ENCODE measurements around the gene CHRDL2.

CHRDL2 gene

DNA sequence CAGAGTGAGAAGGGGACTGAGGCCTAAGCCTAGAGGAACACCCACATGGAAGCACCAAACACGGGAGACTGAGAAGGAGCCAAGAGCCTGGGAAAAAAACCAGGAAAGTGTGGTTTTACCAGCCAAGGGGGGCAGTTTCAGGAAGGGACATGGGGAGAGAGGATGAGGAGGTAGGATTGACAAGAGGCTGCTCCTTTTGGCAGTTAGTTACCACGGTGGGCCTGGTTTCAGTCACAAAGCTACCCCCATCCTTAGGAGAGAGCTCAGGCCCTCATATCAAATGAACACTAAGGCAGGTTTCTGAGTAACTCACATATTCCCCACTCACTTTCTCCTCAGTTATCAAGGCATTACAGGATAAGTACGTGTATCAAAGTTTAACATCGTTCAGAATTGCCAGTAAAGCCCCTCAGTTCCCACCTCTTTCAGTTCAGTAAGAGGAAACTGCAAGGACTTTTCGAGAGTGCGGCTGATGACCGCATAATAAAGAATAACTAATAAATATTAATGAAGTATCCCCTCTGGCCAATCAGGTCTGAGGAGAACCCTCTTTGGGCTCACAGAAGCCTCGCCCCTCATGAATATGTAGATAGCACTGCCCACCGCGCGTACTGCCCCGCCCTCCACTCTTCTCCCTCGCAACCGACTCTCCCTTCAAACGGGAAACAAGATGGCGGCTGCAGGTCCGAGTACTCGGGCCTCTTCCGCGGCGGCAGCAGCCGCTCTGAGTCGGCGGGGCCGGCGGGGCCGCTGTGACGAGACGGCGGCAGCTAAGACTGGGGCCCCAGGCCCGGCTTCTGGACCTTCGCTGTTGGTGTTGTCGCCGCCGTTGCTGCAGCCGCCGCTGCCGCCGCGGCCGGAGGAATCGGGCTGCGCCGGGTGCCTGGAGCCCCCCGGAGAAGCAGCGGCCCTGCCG, 17.2 kb upstream of the CHRDL2 start, which contains the start of gene RNF169:
TSS of gene RNF169 (plus strand) at position 639 of the 916 bp plus-strand sequence. CDS start at position 671, 32 bp downstream.
- DNase-seq (ENCODE audit: low read depth in 2 of 2, low spot score in 1 of 2): peak; percentile 74 to 85

DNA sequence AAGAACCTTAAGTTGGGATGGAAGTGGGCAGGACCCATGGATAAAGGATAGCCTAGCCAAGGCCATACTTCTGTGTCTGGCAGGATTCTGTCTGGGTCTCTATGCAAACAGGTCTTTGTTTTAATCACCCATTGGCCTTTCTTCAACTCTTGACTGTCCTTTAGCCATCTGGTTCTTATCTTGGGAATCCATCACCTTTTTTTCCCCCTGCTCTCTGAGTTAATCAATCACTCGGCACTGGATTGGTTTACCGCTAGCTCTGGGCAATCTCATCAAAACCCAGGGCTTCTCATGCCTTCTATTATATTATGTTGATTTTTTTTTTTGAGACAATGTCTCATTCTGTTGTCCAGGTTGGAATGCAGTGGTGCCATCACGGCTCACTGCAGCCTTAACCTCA, 15.6 kb upstream of the CHRDL2 start:
- no peak for DNase-seq (ENCODE audit: low read depth in 2 of 2, low spot score in 1 of 2)

DNA sequence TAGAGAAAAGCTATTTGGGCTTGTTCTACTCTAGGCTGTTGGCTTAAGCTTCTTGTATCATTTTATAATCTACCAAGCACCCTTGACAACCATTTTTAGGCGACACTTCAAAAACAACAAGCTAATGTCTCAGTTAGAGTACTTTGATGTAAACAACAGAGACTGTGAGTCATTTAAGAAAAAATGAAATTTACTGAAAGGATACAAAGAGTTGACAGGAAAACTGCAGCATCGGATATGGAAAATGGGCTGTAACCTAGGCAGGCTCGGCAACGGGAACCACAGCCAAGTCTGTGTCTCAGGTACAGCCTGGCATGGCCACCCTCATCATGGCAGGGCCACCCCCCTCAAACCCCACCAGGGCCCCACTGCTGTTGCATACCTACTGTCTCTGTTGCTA, 13.1 kb upstream of the CHRDL2 start:
- no peak for DNase-seq (ENCODE audit: low read depth in 2 of 2, low spot score in 1 of 2)

DNA sequence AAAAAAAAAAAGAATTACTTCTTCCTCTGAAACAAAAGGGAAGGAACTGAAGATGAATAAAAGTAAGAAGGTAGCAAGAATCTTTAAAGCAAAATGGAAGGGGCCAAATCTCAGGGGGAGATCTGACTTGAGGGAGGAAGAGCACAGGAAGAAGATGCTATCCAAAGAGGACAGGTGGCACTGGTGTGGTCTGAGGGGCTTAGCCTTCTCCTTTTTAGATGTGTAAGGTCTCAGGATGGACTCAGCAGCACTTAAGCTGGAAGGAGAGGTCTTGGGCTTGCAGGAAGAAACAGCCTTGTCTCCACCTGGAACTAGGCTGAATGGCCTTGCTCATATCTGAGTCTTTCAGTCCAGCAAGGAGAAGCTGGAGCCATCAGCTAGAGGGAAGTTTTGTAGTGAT, 12.4 kb upstream of the CHRDL2 start:
- no peak for DNase-seq (ENCODE audit: low read depth in 2 of 2, low spot score in 1 of 2)

DNA sequence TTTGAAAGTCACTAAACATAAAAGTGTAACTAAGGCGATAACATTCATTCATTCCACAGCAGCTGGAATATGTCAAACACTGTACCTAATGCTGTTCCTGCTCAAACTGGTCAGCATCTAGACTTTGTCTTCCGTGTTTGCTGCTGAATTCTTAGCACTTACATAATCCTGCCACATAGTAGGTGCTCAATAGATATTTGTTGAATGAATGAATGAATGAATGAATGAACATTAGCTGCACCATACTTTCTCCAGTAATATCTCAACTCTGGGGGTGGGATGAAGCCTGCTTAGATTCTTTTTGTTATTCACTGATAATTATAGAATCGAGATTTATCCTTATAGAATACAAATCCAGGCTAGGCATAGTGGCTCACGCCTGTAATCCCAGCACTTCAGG, 10.8 kb upstream of the CHRDL2 start:
- DNase-seq (ENCODE audit: low read depth in 2 of 2, low spot score in 1 of 2): no peak

DNA sequence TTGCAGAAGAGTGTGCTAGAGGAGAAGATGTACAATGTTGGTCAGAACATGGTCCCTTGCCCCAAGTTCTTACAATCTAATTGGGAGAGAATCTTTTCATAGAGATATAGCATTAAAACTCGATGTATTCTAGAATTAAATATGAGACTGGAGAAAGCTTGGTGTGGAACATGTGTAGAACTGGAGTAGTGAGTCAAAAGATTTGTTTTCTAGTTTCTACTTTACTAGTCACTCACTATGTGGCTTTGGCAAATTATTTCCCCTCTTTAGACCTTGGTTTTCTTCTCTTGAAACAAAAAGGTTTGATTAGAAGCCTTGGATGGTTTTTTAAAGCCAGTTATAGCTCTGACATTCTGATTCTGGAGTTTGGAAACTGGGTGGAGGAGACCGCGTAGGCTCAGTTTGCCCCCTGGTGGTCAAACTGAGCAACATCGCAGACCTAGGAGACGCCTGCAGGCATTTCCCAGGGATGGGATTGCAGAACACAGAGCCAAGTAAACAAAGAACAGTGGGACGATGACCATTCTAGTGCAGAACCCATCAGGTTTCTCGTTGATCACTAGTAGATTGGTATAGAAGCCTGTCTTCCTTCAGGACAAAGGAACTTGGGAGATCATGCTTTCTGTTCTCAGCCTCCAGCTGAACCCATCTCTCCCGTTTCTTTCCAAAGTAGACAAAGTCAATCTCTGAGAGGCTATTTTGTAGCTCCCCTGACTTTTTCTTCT, 8.5 kb upstream of the CHRDL2 start:
- DNase-seq (ENCODE audit: low read depth in 2 of 2, low spot score in 1 of 2): peak in 1 of 2 donors; percentile 12

DNA sequence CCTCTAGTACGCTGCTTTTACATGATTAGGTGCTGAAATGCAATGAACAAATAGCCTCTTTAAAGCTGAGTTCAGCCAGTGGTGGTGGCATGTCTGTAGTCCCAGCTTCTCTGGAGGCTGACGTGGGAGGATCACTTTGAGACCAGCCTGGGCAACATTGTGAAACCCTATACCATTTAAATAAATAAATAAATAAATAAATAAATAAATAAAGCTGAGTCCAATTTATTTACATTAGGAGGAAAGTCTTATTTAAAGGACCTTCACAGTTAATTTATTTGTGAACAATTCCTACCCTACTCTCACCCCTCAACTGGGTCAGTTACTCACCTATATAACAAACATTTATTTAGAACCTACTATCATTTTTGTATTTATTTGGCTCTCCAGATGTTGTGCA, 4.8 kb upstream of the CHRDL2 start:
- DNase-seq (ENCODE audit: low read depth in 2 of 2, low spot score in 1 of 2): no peak

DNA sequence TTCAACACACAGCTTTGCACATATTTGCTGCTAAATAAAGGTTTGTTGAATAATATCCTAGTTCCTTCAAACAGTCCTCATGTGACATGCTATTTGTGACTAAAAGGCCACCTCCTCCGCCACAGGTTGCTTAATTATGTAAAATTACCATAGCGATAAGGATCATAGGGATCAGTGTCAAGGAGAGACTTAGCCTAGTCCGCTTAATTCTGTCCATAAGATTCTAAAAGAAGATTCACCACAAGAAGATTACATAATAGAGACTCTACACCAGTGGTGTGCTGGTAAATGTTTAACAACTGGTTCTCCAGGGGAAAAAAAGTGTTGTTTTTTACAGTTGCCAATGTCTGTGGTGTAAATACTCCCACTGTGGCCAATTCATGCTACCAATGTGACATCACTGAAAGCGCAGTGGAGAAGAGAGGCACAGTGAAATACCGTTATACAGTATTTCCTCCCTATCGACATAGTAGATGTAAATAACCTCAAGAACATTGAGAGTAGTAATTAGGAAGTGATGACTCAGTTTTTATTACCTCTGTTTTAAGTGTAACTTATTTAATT, 4.2 kb upstream of the CHRDL2 start:
- no peak for DNase-seq (ENCODE audit: low read depth in 2 of 2, low spot score in 1 of 2)

DNA sequence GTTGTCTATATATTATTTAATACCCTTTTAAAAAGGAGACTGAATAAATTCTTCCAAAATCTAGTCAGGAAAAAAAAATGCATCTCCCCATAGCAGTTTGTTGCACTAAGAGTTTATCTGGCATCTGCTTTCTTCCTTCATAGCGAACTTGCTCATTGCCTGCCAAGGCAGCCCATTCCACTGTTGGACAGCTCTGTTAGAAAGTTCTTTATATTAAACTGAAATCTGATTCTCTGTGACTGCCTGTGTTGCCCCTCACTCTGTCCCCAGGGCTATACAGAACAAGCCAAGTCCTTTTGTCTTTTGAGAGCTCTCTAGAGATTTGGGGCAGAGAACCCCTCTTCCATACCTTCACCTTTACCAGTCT, 3.3 kb upstream of the CHRDL2 start:
- DNase-seq (ENCODE audit: low read depth in 2 of 2, low spot score in 1 of 2): no peak

DNA sequence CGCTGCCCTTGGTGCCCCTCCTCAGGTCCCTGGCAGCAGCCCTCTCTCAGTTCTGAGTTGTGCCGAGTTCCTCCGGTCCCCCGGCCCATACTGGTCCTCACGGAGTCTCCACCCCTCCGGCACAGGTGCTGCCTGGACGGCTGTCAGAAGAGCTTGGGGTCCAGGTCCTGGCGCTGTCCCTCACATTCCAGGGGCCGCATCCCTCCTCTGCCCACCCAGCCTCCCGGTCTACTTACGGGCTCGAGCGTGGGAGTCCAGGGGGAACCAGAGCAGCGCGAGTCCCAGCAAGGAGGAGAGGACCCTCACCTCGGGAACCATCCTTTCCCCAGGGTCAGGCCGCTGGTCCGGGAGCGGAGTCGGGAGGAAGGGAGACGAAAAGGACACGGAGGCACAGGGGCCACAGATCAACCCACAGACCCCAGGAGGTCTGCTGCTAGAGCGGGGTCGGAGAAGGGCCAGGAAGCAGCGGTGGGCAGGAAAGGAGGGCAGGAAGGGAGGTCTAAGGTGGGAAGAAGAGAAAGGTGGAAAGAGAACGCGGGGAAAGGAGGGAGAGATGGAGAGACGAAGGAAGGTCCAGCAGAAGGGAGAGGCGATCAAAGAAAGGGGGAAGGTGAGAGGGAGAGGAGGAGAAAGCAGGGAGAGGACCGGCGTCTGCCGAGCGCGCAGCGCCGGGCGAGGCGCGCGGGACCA, 510 bp downstream of the CHRDL2 start:
- no peak for DNase-seq (ENCODE audit: low read depth in 2 of 2, low spot score in 1 of 2)

DNA sequence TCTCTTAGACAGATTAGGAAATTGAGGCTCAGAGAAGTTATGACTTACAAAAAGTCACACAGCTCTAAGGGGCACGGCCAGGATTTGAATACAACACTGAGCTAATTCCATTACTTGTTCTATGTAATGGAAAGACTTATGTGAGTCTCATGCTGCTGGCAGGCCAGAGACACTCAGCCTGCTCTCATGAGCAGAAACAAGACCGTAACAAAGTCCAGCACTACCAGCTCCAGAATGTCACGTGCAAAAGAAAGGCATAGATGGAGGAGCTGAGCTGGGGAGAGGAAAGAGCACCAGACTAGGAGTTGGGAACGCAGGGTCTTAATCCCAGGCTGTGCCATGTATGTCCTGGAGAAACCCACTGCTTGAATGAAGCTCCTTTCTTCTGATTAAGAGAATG, 1.8 kb downstream of the CHRDL2 start:
- DNase-seq (ENCODE audit: low read depth in 2 of 2, low spot score in 1 of 2): no peak

DNA sequence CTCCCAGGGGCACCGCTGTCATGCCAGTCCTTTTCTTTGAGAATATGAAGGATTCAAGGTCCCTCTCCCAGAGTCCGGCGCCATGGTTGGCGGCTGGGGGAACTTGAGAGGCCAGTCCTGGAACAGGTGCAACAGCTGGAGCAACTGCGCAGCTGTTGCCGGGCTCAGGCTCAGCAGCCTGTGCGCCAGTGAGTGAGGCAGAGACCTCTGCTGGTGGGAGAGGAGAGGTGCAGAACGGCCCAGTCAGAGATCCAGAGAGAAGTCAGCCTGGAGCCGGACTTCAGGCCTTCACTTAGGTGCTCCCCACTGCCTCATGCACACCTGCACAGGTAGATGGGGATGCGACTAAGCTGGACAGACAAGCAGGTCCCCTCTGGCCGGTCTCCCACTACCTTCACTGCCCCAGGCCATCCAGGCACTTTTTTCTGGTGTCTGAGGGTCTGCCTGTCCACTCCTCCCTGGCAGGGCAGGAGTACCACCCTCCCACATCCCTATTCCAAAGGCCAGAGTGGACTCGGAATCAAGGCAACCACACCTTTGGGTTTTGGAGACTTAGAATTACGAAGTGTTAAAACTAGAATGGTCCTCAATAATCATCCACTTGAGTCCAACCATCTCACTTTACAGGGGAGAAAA, 4.6 kb downstream of the CHRDL2 start:
- peak; percentile 6 to 10 for DNase-seq (ENCODE audit: low read depth in 2 of 2, low spot score in 1 of 2)

DNA sequence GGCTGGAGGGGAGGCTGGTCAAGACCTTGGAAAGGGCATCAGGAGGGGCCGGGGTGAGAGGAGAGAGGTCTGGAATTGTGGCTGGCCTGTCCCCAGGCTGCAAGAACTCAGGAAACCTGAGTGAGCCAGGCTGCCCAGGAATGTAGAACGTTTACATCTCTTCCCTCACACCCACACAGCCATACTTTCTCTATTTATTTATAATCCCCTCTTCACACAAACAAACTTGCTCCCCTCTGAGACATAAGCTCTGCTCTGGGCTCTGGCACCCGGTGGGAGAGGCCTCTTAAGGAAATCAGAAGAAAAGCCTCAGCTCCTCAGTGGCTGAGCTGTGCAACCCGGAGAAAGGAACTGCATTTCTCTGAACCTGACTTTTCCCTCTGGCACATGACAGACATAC, 5.5 kb downstream of the CHRDL2 start:
- no peak for DNase-seq (ENCODE audit: low read depth in 2 of 2, low spot score in 1 of 2)

DNA sequence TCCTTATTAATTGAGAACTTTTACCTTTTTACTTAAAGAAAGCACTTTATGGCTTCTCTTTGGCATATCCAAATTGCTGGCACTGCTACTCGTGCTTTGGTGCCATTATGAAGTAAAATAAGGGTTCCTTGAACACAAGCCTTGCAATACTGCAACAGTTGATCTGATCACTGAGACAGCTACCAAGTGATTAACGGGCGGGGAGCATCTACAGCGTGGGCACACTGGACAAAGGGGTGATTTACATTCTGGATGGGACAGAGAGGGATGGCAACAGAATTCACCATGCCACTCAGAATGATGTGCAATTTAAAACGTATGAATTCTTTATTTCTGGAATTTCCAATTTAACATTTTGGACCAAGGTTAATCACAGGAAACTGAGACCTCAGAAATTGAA, 7.7 kb downstream of the CHRDL2 start:
- DNase-seq (ENCODE audit: low read depth in 2 of 2, low spot score in 1 of 2): no peak

DNA sequence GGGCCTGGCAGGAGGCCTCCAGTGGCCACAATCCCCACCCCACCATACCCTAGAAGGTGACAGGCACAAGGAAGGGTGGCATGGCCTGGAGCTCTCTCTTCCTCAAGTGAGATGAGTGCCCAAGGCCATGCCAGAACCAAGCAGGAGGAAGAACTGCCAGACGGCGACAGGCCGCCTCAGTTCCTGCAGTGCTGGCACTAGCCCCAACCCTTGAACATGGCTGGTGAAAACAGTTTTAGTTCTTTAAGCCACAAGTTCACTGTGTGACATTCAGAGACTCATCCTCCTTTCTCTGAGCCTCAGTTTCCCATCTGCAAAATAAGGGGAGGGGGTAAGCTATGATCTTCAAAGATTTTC, 9.8 kb downstream of the CHRDL2 start:
- DNase-seq (ENCODE audit: low read depth in 2 of 2, low spot score in 1 of 2): no peak

DNA sequence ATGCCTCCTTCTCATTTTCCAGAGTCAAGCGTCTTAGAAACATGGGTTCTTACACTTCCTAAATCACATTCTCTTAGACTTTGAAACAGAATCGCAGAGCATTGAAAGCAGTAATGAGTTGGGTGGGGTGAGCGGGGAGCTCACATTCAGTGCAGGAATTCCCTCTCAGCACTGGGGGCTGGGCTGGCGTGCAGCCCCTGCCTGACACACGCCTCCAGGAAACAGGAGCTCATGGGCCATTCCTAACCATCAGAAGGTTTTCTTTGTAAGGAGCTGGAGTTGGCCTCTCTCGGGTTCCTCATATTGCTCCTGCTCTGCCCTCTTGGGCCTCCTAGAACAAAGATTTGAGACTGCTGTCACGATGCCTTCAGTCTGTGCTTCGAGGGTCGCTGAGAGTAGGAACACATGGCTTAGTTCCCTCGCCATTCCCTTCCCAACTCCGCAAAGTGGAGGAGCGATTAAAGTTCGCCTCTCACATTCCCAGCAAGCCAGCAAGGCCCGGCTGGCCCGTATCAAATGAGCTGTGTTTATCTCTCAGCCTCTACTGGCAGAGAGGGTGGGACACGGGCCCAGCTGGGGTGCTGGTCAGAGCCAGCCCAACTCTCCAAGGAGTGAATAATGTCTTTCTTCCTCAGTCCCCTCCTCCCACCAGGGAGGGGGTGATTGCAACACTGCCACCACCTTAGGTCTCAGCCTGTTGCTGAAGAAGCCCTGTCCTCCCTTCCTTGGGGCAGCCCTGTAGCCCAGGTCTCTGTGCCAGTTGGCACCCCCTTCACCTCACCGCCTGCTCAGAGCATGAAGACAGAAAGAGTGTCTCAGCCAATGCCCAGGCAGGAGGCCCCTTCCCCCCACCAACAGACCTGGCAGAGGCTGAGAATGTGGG, 10.4 kb downstream of the CHRDL2 start:
- DNase-seq (ENCODE audit: low read depth in 2 of 2, low spot score in 1 of 2): no peak

DNA sequence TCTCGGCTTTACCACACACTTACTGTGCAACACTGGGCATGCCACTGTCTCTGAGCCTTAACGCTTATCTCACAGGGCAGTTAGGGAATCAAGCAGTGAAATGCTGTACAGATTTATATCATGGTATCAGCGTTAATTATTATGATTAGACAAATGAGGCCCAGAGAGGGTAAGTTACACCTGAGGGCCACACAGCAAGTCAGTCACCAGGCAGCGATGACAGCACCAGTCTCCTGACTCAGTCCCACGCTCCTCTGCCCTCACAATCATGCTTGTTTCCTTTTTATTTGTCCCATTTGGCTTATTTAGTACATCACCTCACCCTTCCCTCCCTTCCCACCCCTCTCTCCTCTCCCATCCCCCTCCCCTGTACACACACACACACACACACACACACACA, 12.2 kb downstream of the CHRDL2 start:
- DNase-seq (ENCODE audit: low read depth in 2 of 2, low spot score in 1 of 2): no peak

DNA sequence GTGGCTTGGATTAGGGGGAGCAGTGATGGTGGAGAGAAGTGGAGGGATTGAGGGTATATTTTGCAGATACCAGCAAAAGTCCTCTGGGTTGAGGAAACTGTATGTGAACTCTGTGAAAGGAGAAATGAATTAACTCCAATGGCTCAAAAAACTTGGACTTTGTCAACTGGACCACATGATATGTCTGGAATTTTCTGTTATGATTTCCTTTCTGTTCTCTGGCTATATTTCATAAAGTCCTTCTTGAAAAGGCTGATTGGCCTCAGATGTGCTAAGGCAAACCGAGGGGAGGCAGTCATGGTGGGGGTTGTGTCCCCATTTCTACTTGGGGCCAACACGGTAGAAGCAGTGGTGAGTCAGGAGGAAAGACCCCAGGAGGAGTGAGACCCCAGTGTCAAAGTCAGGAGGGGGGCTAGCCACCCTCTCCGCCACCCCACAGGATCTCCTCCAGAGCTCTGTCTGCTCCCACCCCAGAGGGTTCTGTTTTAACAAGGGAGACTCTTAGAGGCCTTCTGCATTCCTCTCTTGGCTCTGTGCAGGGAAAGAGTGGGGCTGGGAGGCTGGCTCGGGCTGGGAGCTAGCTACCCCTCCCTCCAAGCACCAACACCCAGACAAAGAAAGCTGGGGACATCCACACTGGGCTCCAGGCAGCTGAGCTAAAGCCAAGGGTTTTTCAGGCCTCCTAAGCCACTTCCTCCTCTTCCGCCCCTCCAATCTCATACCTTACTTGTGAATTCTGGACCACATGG, 13.8 kb downstream of the CHRDL2 start:
- no peak for DNase-seq (ENCODE audit: low read depth in 2 of 2, low spot score in 1 of 2)

DNA sequence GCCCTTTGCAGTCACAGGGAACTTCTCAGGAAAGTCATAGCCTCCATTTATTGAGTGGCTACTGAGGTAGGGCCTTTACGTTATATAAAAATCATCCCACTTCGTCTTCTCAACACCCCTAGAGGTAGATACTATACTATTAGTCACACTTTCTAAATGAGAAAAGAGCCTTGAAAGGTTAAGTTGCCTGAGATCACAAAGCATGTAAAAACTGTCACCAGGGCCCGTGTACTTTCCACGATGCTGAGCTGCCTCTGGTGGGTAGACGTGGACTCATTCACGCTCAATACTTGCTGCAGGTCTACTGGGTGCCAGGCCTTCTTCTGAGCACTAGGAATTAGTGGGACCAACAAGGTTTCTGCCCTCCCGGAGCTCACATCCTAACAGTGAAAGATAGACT, 16.3 kb downstream of the CHRDL2 start:
- DNase-seq (ENCODE audit: low read depth in 2 of 2, low spot score in 1 of 2): no peak
